RCC 7860 (cell line): ENCODE measurements around the gene PTK7.

ENCODE experiments used
- DNase-seq: peaks from one replicate; pipeline ENCODE4 v3.0.0-alpha.2; 2015; ENCODE audit warnings: low spot score
- FAIRE-seq: peaks from 2 replicates; lab custom pipeline; 2012; peaks lifted over from hg19 to GRCh38; lab: Jason Lieb, UNC

PTK7 gene

DNA sequence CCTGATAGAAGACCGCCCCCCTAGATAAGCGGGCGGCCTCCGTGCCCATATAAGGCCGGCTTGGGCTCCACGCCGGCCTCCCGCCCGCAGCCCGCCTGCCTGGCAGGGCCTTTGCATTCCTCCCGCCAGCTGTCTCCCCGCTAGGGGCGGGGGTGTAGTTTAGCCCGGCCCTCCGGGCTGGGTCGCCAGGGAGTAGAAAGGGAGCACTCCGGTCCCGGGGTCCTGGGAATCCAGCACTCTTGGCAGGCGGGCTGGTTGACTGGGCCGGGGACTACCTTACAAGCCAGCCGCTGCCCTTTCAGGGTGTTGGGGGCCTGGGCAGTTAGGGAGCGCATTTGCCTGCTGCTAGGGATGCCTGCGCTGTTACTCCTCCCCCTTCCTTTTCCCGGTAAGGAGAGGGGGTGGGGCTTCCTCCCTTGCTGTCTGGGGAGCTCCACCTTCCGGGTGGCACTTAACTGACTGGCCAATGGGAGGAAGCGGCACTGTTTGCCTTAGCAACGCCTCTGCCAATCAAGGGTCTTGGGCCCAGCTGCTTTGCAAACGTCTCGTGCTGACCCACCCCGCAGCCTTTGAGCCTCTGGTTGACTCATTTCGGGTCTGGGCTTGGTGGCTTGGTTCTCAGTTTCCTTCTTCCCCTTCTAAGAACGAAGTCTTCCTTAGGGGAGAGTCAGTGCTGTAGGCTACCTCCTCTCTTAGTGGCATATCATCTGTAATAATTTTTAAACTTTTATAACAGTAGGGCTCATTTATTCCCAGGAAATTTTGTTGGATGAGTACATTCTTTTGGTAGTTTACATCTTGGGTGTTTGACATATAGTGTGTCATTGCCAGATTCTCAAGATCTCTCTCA is 98.4 kb downstream of the PTK7 start:
- DNase-seq: peak; percentile 95
- peak; percentile 82 for FAIRE-seq

DNA sequence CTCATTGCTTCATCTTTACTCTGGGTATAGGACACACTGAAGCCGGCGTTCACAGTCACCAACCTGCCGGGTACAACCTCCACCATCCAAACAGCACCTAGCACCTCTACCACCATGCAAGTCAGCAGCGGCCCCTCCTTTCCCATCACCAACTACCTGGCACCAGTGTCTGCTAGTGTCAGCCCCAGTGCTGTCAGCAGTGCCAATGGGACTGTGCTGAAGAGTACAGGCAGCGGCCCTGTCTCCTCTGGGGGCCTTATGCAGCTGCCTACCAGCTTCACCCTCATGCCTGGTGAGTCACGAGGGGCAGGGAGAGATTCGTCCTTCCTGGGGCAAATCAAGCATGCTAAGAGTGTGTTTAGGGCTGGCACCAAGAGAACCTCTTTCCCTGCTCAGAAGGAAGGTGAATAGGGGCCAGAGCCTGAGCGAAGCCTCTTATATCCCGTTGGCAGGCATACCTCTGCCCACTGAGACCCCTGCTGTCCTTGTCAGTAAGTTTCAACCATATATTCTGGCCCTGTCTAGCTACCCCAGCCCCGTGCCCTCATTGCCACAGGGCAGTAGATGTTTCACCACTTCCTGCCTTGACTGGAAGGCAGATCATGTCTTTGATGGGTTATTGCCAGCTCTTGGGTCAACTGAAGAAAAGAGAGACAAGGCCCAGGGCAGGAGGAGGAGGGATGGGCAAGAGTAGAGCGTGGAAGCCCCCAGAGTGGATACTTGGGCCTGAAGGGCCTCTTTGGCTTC is 99.7 kb downstream of the PTK7 start:
- DNase-seq: no peak
- FAIRE-seq: no peak

DNA sequence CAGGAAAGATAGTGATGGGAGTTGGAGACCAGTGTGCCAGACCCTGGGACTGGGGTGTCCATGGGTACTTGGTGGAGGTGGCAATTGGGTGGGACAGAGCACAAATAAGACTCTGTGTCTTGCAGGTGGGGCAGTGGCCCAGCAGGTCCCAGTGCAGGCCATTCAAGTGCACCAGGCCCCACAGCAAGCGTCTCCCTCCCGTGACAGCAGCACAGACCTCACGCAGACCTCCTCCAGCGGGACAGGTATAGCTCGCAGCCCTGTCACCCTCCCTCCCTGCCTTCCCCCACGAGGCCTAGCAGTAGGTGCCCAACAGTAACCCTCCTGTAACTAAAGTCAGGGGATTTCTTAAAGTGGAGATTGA is 100.3 kb downstream of the PTK7 start:
- FAIRE-seq (no peak), DNase-seq (no peak)

DNA sequence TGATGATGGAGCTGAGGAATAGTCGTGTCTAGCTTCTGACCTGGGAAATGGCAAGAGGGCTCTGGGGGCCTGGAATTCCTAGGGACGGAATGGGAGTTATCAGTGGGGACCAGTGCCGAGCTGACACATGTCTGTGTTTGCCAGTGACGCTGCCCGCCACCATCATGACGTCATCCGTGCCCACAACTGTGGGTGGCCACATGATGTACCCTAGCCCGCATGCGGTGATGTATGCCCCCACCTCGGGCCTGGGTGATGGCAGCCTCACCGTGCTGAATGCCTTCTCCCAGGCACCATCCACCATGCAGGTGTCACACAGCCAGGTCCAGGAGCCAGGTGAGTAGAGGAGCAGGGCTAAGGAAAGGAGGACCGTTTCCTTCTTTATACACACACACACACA is 102.0 kb downstream of the PTK7 start:
- no peak for DNase-seq
- FAIRE-seq: no peak

DNA sequence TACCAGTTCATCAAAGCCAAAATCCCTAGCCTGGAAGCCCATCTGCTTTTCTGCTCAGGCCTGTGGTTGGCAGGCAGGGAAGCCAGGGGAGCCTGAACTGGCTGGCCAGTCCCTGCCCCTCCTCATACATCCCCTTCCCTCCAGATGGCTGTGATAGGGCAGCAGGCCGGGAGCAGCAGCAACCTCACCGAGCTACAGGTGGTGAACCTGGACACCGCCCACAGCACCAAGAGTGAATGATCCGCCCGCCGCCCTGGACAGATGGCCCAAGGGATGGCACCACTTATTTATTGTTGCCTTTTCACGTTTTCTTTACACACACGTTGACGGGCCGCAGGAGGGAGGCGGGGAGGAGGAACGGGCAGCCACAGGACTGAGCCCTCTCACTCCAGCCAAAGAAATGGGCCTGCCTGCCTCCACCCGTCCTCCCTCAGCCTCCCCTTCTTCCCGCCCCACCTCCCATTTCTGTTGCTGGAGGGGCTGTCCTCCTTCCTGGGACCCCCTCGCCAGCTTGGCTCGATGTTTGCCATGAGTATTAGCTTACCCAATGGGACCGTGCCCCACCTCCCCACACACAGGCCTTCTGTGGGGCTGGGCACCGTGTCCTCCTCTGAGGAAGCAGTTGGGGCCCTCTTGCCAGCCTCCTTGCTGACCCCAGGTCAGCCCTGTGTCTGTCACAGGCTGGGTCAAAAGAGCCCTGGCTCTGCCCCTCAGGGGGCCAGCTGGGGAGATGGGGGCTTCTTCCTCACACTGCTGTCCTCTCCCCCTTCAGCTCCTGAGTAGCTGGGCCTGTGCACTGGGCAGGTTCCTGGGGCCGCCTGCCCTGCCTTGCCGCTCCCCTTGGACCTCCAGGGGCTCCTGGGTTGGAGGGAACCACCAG is 103.1 kb downstream of the PTK7 start:
- no peak for FAIRE-seq

DNA sequence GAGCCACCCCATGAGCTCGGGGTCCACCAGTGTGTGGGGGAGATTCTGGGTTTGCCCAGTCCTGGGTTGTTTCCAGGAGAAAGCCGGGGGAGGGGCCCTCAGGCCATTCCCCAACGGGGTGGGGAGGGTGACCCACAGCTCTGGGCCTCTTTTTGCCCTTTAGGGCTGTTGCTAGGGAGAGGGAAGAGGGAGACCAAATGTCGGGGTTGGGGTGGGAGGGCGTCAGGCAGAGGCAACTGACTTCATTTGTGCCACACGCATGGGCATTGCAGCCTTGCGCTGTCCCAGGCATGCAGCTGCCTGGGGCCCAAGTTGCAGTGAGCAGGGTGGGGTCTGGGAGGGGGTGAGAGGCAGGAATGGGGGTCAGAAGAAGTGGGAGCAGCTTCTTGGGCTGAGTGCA is 103.9 kb downstream of the PTK7 start:
- FAIRE-seq (no peak), DNase-seq (no peak)

More for the DNA sequence above, 103.1 kb downstream of the PTK7 start:
- DNase-seq: no peak

DNA sequence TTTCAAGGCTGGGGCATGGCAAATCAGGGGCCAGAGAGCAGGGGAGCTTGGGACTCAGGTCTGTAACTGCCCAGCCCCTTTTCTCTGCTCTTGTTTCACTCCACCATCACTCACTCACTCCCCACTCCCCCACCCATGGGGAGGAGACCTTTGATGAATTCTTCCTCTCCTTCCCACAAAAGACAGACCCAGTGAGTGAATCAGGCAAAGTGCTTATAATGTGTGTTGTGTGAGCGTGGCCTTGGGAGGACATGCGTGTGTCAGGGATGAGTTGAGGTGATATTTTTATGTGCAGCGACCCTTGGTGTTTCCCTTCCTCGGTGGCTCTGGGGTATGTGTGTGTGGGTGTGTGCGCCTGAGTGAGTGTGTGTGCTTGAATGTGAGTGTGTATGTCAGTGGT is 104.9 kb downstream of the PTK7 start:
- DNase-seq: no peak

DNA sequence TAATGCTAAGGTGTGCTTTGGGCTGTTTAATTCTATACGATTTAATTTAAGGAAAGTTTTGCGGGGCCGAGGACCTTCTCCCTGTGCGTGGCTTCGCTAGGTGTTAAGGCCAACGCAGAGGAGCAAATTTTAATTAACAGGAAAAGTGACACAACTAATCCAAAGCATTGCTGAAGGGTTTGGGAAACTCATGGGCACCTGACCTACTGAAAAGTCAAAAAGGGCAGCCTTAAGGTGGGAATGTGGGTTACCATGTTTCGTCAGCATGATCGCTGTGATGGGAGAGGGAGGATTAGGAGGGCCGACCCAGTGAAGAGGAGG is 105.5 kb downstream of the PTK7 start:
- DNase-seq: no peak
- no peak for FAIRE-seq

More for the DNA sequence above, 104.9 kb downstream of the PTK7 start:
- FAIRE-seq: no peak

DNA sequence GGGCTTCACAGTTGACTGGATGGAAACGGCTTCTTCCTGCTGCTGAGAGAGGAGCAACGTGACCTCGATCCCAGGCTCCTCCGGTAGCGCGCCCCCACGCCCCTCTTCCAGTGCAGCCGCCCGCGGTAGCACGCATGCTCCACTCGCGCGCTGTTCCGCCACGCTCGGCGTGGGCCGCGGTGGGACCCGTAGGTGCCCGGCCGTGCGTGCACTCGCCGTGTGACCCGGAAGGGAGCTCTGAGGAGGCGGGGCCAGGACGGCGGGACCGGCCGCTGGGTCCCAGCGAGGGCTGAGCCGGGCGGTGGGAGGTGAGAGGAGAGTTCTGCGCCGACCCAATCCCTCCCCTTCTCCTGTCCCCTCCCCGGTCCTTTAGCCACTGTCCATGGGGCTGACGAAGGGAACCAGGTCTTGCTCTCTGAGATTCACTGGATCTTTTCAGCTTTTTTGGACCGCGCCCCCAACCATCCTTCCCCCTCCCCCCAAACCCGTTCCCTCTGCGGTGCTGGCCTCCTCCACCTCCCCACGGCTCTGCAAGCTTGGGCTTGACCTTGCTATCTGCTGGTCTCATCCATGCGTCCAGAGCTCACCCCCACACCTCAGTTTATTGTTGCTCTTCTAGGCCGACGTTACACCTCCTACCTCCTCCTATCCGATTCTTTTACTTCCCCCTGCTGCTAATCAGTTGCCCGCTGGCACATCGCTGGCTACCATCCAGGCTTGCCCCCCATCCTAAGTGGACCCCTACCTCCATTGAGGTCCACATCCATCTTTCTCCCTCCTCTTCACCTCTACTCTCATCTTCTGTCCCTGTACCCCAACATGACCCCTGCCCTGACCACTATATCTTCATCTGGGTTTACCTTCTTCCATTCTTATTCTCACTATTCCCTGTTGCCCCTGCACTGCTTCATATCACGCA is 106.1 kb downstream of the PTK7 start, which contains the start of gene CUL9:
Gene CUL9, plus strand, starts transcription at position 255 of the 919 bp plus-strand sequence. CDS start 2,115 bp downstream, outside the sequence.
- FAIRE-seq: no peak
- DNase-seq: peak; percentile 46

DNA sequence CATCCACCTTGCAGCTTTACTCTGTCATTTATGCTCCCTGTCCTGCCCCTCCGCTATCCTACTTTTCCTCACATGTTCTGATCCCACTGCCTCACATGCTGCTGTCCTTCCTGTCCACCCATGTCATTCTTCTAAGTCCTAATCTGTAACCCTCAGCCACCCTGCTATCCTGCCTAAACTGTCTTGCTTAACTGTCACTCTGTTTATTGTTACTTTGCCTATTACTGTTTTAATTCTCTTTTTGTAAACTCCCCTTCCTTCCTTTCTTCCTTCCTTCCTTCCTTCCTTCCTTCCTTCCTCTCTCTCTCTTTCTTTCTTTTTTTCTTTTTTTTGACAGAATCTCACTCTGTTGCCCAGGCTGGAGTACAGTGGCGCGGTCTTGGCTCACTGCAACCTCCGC is 107.3 kb downstream of the PTK7 start:
- DNase-seq: no peak
- FAIRE-seq: no peak

DNA sequence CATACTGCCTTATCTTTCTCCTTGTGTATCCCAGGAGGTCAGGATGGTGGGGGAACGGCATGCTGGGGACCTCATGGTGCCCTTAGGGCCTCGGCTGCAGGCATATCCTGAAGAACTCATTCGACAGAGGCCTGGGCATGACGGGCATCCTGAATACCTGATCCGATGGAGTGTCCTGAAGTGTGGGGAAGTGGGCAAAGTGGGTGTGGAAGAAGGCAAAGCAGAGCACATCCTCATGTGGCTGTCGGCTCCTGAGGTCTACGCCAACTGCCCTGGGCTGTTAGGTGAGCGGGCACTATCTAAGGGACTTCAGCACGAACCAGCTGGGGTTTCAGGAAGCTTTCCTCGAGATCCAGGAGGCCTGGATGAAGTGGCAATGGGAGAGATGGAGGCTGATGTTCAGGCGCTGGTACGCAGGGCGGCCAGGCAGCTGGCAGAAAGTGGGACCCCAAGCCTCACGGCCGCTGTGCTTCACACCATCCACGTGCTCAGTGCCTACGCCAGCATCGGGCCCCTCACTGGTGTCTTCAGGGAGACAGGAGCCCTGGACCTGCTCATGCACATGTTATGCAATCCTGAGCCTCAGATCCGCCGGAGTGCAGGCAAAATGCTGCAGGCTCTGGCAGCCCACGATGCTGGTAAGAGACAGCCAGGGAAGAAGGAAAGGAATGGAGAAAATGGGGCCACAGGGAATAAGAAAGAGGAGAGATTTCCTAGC is 108.3 kb downstream of the PTK7 start:
- FAIRE-seq (no peak), DNase-seq (no peak)

DNA sequence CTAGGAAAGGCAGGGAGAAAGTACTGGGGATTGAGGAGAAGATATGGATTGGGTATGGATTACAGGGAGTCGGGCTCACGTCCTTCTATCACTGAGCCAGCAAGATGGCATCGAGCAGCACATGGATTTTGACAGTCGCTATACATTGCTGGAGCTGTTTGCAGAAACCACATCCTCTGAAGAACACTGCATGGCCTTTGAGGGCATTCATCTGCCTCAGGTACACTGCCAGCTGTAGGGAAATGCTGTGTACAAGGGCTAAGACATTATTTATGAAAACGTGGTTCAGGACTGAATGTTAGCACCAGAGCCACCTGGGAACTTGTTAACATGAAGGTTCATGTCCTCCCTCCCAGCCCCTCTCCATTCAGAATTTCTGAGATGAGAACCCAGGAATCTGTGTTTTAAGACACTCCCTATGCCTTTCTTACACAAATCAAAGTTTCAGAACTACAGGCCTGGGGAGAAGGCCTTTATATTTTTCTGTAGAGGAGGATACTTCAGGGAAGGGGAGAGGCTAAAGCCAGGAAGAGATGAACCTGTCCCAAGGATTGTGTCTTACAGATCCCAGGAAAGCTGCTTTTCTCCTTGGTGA is 109.4 kb downstream of the PTK7 start:
- DNase-seq (no peak), FAIRE-seq (no peak)

DNA sequence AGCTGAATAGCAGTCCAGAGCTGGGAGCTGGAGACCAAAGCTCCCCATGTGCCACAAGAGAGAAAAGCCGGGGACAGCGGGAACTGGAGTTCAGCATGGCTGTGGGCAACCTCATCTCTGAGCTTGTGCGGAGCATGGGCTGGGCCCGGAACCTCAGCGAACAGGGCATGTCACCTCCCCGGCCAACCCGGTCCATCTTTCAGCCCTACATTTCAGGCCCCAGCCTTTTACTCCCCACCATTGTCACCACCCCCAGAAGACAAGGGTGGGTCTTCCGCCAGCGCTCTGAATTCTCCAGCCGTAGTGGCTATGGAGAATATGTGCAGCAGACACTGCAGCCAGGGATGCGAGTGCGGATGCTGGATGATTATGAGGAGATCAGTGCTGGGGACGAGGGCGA is 109.9 kb downstream of the PTK7 start:
- no peak for DNase-seq
- no peak for FAIRE-seq

DNA sequence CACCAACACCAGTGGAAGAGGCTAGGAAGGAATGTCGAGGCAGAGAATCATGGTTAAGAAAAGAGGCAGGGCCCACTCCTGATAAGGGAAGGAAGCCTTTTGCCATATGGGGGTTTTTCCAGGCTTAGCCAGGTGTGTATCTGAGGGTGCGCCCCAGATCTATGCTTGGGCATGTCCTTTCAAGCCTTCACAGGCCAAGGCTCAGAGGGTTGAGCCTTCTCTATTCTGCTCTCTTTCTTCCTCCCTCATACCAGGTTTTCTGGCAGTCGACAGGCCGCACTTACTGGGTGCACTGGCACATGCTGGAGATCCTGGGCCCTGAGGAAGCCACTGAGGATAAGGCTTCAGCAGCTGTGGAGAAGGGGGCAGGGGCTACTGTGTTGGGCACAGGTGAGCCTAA is 110.6 kb downstream of the PTK7 start:
- FAIRE-seq: no peak
- DNase-seq: no peak

DNA sequence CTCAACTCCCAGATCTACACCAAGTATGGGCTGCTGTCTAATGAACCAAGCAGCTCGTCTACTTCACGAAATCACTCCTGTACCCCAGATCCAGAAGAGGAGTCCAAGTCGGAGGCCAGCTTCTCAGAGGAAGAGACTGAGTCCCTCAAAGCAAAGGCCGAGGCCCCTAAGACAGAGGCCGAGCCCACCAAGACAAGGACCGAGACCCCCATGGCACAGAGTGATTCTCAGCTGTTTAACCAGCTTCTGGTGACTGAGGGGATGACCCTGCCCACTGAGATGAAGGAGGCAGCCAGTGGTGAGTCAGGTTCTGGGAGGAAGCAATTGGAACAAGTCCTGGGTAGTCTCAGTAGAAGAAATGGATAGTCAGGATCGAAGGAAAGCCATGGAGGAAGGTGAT is 111.7 kb downstream of the PTK7 start:
- no peak for FAIRE-seq
- no peak for DNase-seq

DNA sequence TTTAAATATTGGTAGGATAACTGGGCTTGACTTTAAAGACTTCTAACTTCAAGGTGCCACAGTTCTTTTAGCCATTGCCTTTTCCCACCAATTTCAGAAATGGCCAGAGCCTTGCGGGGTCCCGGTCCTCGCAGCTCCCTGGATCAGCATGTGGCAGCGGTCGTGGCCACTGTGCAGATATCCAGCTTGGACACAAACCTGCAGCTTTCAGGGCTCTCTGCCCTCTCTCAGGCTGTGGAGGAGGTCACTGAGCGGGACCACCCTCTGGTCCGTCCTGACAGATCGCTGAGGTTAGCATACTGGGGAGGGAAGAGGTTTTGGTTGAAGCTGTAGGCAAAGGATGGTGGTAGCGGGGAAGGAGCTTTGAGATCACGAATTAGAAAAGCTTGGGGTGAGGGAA is 112.3 kb downstream of the PTK7 start:
- FAIRE-seq (no peak), DNase-seq (no peak)

DNA sequence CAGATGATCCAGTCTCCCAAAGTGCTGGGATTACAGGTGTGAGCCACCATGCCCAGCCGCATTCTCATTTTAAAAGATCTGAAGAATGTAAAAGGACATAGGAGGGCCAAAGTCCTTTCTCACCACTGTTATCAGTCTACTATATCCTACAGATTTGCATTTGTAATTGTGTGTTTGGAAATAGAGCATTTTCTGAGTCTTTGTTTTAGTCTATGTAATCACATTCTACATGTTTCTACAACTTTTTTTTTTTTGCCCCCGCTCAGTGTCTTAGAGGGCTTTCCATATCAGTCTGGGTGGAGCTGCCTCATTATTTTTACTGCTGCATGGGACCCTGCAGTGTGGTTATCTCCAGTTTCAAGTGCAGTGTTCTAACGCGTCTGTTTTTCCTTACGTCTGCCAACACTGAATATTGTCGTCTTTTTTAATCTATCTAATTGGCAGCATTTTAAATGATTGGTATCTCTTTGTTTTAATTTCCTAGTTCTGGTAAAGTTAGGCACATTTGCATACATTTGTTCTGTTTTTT is 113.7 kb downstream of the PTK7 start:
- DNase-seq (no peak), FAIRE-seq (no peak)

DNA sequence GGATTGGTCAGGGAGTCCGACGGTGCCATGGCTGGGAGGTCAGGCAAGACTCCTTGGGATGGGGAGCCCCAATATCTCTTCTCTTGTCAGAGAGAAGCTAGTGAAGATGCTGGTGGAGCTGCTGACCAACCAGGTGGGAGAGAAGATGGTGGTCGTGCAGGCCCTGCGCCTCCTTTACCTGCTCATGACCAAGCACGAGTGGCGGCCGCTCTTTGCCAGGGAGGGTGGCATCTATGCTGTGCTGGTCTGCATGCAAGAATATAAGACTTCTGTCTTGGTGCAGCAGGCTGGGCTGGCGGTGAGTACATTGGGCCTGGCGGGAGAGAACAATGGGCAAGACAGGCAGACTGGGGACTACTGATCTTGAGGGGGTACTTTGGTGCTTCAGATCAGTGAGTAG is 116.8 kb downstream of the PTK7 start:
- DNase-seq: no peak
- FAIRE-seq: no peak

DNA sequence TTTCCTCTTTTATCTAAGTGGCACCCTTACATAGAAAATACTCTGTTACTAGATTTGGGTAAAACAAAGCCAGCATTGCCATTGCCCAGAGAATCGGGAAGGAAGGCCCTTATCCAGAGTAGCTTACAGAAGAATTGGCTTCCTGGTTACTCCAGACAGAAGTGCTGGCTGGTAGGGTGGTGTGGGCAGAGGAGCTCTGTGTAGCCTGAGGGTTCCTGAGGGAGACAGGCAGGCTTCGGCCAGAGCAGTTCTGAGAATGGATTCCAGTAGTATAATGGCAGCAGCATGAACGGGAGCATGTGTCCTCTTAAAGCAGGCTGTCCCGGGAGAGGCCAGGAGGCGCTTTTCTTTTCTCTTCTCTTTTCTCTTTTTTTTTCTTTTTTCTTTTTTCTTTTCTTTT is 117.8 kb downstream of the PTK7 start:
- DNase-seq (no peak), FAIRE-seq (no peak)
